Ishikawa (cell line): ENCODE data around the gene PRR5L.

Source experiments
- CEBPB ChIP-seq: IDR thresholded peaks from 2 replicates; pipeline ENCODE4 v1.6.1; 2012
- CREB1 ChIP-seq: IDR thresholded peaks from 2 replicates; pipeline ENCODE4 v1.6.1; 2012; ENCODE audit warnings: low read depth
- EGR1 ChIP-seq: IDR thresholded peaks from 2 replicates; pipeline ENCODE4 v1.6.1; 2012
- EP300 ChIP-seq: IDR thresholded peaks from 2 replicates; pipeline ENCODE4 v1.6.1; 2012; ENCODE audit warnings: borderline replicate concordance
- FOXM1 ChIP-seq: IDR thresholded peaks from 2 replicates; pipeline ENCODE4 v1.6.1; 2012; ENCODE audit warnings: low read depth, borderline replicate concordance
- NFIC ChIP-seq: IDR thresholded peaks from 2 replicates; pipeline ENCODE4 v1.6.1; 2012
- RAD21 ChIP-seq: IDR thresholded peaks from 2 replicates; pipeline ENCODE4 v1.6.1; 2012; ENCODE audit warnings: low read depth
- TAF1 ChIP-seq: IDR thresholded peaks from 2 replicates; pipeline ENCODE4 v1.6.1; 2012; ENCODE audit warnings: low read depth, mild to moderate bottlenecking
- TCF12 ChIP-seq: IDR thresholded peaks from 2 replicates; pipeline ENCODE4 v1.6.1; 2012; ENCODE audit warnings: low read depth
- TEAD4 ChIP-seq: IDR thresholded peaks from 2 replicates; pipeline ENCODE4 v1.6.1; 2012
- YY1 ChIP-seq: IDR thresholded peaks from 2 replicates; pipeline ENCODE4 v1.6.1; 2012; ENCODE audit warnings: low read depth
- ZBTB7A ChIP-seq: IDR thresholded peaks from 2 replicates; pipeline ENCODE4 v1.6.1; 2012; ENCODE audit warnings: low read depth
- TF ChIP-seq, protein P1 (sequence below): IDR thresholded peaks from 2 replicates; pipeline ENCODE4 v1.6.1; 2012; ENCODE audit warnings: low read depth, mild to moderate bottlenecking
- TF ChIP-seq, protein P2 (sequence below): IDR thresholded peaks from 2 replicates; pipeline ENCODE4 v1.6.1; 2012
- TF ChIP-seq, protein P3 (sequence below): IDR thresholded peaks from 2 replicates; pipeline ENCODE4 v1.6.1; 2012

The PRR5L gene

DNA sequence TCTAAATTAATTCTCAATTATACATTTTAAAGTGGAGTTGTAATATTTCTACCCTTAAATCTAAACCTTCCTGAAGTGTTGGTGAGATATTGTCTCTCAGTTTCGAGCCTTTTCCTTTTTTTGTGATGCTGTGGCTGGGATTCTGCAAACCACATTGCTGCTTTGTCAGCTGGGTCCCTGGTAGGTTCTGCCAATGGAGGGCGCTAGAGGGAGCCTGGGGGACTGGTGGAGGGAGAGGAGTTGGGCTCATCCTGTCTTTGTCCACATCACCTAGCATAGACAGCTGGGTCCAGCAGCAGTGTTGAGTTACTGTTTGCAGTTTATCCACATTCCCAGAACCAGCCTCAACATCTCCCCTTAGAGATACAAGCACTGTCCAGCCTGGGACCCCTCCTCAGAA lies 173.0 kb downstream of the PRR5L start:
- TF ChIP-seq EGR1 (no peak), NFIC (no peak), RAD21 (peak; percentile 11; the same call in 1 of the 2 replicates), ZBTB7A (no peak)

DNA sequence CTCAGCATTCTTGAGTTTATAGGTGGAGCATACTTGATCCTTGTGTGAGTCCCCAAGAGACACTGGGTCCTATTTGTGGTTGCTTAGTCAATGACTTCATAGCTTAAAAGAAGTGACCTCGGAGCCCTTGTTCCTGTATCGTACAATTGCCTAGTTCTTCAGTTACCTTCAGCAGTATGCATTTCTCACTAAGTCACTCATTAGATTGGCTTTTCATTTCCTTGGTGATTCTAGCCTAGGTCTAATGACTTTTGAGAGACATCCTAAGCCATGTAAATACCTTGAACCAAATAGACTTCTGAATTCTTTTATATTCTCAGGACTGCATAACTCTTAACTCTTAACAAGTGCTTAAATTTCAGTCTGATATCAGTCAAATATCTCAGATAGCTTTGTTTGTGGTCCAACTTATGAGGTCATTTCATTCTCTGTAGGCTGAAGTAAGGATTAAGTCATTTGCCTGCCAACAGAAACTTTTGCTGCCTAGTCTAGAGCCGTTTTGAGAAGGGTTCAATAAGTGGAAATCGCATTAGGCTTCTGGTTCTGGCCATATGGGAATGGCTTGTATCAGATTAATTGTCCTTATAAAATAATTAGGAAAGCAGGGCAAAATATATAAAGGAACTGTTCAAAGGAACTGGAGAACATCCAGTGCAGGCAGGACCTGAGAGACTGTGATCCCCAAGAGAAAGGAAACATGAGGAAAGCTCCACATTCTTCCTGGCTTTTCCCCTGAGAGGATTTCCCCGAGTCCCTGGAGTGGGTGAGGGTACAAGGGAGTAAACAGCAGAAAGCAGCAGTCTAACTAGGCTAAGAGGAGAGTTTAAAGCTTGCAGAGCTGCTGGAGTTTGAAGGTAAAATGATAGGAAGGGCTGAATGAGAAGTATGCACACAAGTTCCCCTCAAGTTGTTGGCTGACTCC lies 174.1 kb downstream of the PRR5L start:
- TF ChIP-seq RAD21 (no peak), YY1 (no peak), ZBTB7A (no peak), EP300 (no peak), EGR1 (no peak)
- TF ChIP-seq, protein P1, sequence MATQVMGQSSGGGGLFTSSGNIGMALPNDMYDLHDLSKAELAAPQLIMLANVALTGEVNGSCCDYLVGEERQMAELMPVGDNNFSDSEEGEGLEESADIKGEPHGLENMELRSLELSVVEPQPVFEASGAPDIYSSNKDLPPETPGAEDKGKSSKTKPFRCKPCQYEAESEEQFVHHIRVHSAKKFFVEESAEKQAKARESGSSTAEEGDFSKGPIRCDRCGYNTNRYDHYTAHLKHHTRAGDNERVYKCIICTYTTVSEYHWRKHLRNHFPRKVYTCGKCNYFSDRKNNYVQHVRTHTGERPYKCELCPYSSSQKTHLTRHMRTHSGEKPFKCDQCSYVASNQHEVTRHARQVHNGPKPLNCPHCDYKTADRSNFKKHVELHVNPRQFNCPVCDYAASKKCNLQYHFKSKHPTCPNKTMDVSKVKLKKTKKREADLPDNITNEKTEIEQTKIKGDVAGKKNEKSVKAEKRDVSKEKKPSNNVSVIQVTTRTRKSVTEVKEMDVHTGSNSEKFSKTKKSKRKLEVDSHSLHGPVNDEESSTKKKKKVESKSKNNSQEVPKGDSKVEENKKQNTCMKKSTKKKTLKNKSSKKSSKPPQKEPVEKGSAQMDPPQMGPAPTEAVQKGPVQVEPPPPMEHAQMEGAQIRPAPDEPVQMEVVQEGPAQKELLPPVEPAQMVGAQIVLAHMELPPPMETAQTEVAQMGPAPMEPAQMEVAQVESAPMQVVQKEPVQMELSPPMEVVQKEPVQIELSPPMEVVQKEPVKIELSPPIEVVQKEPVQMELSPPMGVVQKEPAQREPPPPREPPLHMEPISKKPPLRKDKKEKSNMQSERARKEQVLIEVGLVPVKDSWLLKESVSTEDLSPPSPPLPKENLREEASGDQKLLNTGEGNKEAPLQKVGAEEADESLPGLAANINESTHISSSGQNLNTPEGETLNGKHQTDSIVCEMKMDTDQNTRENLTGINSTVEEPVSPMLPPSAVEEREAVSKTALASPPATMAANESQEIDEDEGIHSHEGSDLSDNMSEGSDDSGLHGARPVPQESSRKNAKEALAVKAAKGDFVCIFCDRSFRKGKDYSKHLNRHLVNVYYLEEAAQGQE, result no peak
- TF ChIP-seq, protein P2, sequence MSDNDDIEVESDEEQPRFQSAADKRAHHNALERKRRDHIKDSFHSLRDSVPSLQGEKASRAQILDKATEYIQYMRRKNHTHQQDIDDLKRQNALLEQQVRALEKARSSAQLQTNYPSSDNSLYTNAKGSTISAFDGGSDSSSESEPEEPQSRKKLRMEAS, result no peak

DNA sequence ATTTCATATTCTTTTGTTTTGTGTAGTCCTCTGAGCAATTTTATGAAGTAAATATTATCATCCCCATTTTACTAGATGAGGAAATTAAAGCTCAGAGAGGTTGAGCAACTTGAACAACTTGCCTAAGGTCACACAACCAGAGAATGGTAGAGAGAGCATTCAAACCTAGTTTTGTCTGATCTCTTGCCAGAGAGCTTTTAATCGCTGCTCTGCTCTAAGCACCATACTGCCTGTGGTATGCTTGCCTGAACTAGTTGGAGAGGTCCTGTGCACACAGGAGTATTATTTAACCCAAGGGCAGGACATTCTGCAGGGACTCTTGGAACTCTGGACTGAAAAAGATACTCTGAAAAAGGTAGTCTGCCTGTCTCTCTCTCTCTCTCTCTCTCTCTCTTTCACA lies 175.5 kb downstream of the PRR5L start:
- no peak for TF ChIP-seq ZBTB7A
- TF ChIP-seq TEAD4, result no peak
- no peak for TF ChIP-seq EGR1
- TF ChIP-seq TCF12, result no peak
- TF ChIP-seq FOXM1, result no peak
- TF ChIP-seq, protein P2, result no peak
- TF ChIP-seq, protein P1, result no peak
- TF ChIP-seq YY1, result no peak
- no peak for TF ChIP-seq EP300
- TF ChIP-seq, protein P3, sequence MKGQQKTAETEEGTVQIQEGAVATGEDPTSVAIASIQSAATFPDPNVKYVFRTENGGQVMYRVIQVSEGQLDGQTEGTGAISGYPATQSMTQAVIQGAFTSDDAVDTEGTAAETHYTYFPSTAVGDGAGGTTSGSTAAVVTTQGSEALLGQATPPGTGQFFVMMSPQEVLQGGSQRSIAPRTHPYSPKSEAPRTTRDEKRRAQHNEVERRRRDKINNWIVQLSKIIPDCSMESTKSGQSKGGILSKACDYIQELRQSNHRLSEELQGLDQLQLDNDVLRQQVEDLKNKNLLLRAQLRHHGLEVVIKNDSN, result no peak
- no peak for TF ChIP-seq CEBPB

DNA sequence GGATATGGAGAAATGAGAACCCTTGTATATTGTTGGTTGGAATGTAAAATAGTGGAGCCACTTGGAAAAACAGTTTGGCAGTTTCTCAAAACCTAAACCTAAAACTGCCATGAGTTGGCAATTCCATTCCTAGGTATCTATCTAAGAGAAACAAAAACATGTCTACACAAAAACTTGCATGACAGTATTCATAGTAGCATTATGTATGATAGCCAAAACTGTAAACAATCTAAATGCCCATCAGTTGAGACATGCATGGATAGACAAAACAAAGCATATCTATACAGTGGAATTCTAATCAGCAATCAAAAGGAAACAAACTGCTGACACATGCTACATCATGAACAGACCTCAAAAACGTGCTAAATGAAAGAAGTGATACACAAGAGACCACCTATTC lies 179.1 kb downstream of the PRR5L start:
- TF ChIP-seq TEAD4 (no peak), ZBTB7A (no peak), CREB1 (no peak), EP300 (no peak), NFIC (no peak), CEBPB (no peak), EGR1 (no peak), FOXM1 (no peak), RAD21 (no peak), YY1 (no peak), TAF1 (no peak), TCF12 (no peak)
- TF ChIP-seq, protein P3, result no peak
- TF ChIP-seq, protein P1, result no peak
- TF ChIP-seq, protein P2, result no peak
